Smooth muscle cell (in vitro differentiated cells): ENCODE results near the gene NCMAP. TPM values are rescaled to one million over a fixed set of nuclear protein-coding genes. Genes with fewer than 3 reads are reported as not detected.

Source experiments
- DNase-seq: peaks from one replicate; lab custom pipeline; 2025; ENCODE audit not compliant: unreplicated experiment; lab: John Stamatoyannopoulos, UW
- H2AFZ ChIP-seq: fragments of 200-600 bp; sonication (generic); 2 replicates; pipeline ENCODE4 v1.6.0; 2016; ENCODE audit warnings: antibody characterized with exemption, low read depth, mild to moderate bottlenecking
- H3F3A ChIP-seq: fragments of 200-600 bp; sonication (generic); 2 replicates; pipeline ENCODE4 v1.6.0; 2017; ENCODE audit warnings: antibody characterized with exemption, low read depth
- H3K27ac ChIP-seq: fragments of 200-600 bp; sonication (generic); 2 replicates; pipeline ENCODE4 v1.5.1; 2016; ENCODE audit warnings: low read depth, mild to moderate bottlenecking
- H3K27me3 ChIP-seq: fragments of 200-600 bp; sonication (generic); 2 replicates; pipeline ENCODE4 v1.6.1; 2016; ENCODE audit warnings: low read depth, mild to moderate bottlenecking
- H3K36me3 ChIP-seq: fragments of 200-600 bp; sonication (generic); 2 replicates; pipeline ENCODE4 v1.5.1; 2016; ENCODE audit warnings: low read depth
- H3K4me1 ChIP-seq: fragments of 200-600 bp; sonication (generic); 2 replicates; pipeline ENCODE4 v1.5.1; 2016; ENCODE audit warnings: low read depth
- H3K4me2 ChIP-seq: fragments of 200-600 bp; sonication (generic); 2 replicates; pipeline ENCODE4 v1.6.0; 2016; ENCODE audit warnings: mild to moderate bottlenecking
- H3K4me3 ChIP-seq: fragments of 200-600 bp; sonication (generic); 2 replicates; pipeline ENCODE4 v1.5.1; 2016; ENCODE audit warnings: mild to moderate bottlenecking
- H3K79me2 ChIP-seq: fragments of 200-600 bp; sonication (generic); 2 replicates; pipeline ENCODE4 v1.6.0; 2016; ENCODE audit warnings: low read depth, mild to moderate bottlenecking
- H3K9ac ChIP-seq: fragments of 200-600 bp; sonication (generic); 2 replicates; pipeline ENCODE4 v1.6.0; 2016; ENCODE audit warnings: low read depth
- H3K9me3 ChIP-seq: fragments of 200-600 bp; sonication (generic); replicated peaks from 2 replicates; pipeline ENCODE4 v1.5.1; 2016; ENCODE audit warnings: low read depth
- H4K20me1 ChIP-seq: fragments of 200-600 bp; sonication (generic); 2 replicates; pipeline ENCODE4 v1.6.0; 2016; ENCODE audit warnings: low read depth
- CTCF ChIP-seq: fragments of 200-600 bp; sonication (generic); IDR thresholded peaks from 2 replicates; pipeline ENCODE4 v1.5.1; 2017; ENCODE audit warnings: borderline replicate concordance, mild to moderate bottlenecking, antibody characterized with exemption; ENCODE audit not compliant: insufficient read depth, poor library complexity, severe bottlenecking
- WGBS: methylation state at CpG from one replicate; pipeline ENCODE4 v1.1.7; 2016; ENCODE audit warnings: low lambda C conversion rate; 5-methylcytosine and 5-hydroxymethylcytosine counted together
- polyA plus RNA-seq: library from polyadenylated mRNA; unstranded; fragments of >200 nt; fragmentation: Nextera tagmentation; extraction: Ambion mirVana; gene quantifications from 2 replicates; pipeline ENCODE4 v1.2.1, GENCODE V29; 2016
- total RNA-seq: library from RNA; depleted of rRNA; stranded (reverse); fragments of >200 nt; gene quantifications from 2 replicates; pipeline ENCODE4 v1.2.3, GENCODE V29; 2014

Gene NCMAP
- total RNA-seq (not detected in 2 replicates), polyA plus RNA-seq (not detected in 2 replicates)

- no peaks in the 10 kb centered on the region for H3K9me3 ChIP-seq
- TF ChIP-seq CTCF = no peak
- WGBS = 5% methylated on average over 24 of the region's 61 CpGs
- H3K36me3 ChIP-seq = no peaks in the 10 kb centered on the region
- H3K27ac ChIP-seq = no peak within 1 kb of the TSS
- H3F3A ChIP-seq = peaks cover 3% of the 10 kb centered on the region
- H3K4me3 ChIP-seq = peak within 1 kb of the TSS; percentile 39
- no peaks in the 10 kb centered on the region for H3K4me1 ChIP-seq
- no peak for DNase-seq
- H4K20me1 ChIP-seq = no peaks in the 10 kb centered on the region
- peaks cover 25% of the 10 kb centered on the region for H3K27me3 ChIP-seq
- H2AFZ ChIP-seq = no peak within 1 kb of the TSS
- peak within 1 kb of the TSS; percentile 78 for H3K4me2 ChIP-seq
- H3K9ac ChIP-seq = no peak within 1 kb of the TSS
- H3K79me2 ChIP-seq = no peaks in the 10 kb centered on the region
Measured at GRCh38 chr1:24555591-24556413, at the start of gene NCMAP. NCMAP (plus strand) TSS chr1:24556087; CDS start chr1:24595431, 39,344 bp downstream.

- peaks cover 31% of the 10 kb centered on the region for H3K79me2 ChIP-seq
- TF ChIP-seq CTCF = no peak
- H3K27me3 ChIP-seq = no peaks in the 10 kb centered on the region
- H3F3A ChIP-seq = no peaks in the 10 kb centered on the region
- H3K4me2 ChIP-seq = no peak overlapping the region
- no peak overlapping the region for H2AFZ ChIP-seq
- 91% methylated on average over 5 of the region's 5 CpGs for WGBS
- no peak overlapping the region for H3K4me3 ChIP-seq
- H4K20me1 ChIP-seq = peaks cover 22% of the 10 kb centered on the region
- H3K9me3 ChIP-seq = no peaks in the 10 kb centered on the region
- no peaks in the 10 kb centered on the region for H3K36me3 ChIP-seq
- peaks cover 16% of the 10 kb centered on the region for H3K4me1 ChIP-seq
- no peak overlapping the region for H3K27ac ChIP-seq
- no peak for DNase-seq
- no peak overlapping the region for H3K9ac ChIP-seq
Measured at GRCh38 chr1:24506691-24507381, 49.1 kb upstream of the NCMAP start.

- no peak for DNase-seq
- Histone ChIP-seq H3K36me3 (no peaks in the 10 kb centered on the region), H3K9ac (no peak overlapping the region), H4K20me1 (peaks cover 28% of the 10 kb centered on the region), H3K4me3 (no peak overlapping the region), H2AFZ (no peak overlapping the region), H3K9me3 (no peaks in the 10 kb centered on the region), H3F3A (no peaks in the 10 kb centered on the region), H3K4me1 (peaks cover 16% of the 10 kb centered on the region), H3K79me2 (peaks cover 33% of the 10 kb centered on the region), H3K27ac (no peak overlapping the region), H3K4me2 (no peak overlapping the region), H3K27me3 (no peaks in the 10 kb centered on the region)
- WGBS = 99% methylated on average over 5 of the region's 5 CpGs
- no peak for TF ChIP-seq CTCF
Measured at GRCh38 chr1:24507405-24507804, 48.5 kb upstream of the NCMAP start.
